ENCODE data around the gene TMPRSS9. TPM values are rescaled to one million over a fixed set of nuclear protein-coding genes. Genes with fewer than 3 reads are reported as not detected.

Gene TMPRSS9
- total RNA-seq, 1 donor from 2014 or later: not detected

DNA sequence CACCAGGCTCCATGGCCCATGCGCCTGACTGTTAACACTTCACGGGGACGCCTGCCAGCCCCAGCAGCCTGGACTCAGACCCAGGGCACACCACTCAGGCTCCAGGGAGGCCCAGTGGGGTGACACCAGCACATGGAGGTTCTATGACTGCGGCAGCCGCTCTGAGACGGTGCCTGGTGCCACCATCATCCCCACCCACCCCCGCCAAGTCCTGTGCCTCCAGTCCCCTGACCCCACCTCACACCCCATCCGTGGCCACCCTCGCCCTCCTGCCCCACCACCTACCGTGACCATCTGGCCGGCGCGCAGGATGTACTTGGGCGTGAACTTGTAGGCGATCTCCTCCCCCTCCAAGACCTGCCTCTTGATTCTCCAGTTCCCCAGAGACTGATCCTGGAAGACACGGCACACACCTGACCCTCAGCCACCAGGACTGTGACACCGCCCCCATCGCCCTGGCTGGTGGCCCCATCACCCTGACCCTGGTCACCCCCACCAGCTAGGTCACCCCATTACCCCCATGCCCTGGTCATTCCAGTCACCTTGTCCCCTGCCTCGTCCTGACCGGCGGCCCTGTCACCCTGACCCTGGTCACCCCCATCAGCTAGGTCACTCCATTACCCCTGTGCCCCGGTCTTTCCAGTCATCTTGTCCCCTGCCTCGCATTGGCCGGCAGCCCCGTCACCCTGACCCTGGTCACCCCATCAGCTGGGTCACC, 72.2 kb downstream of the TMPRSS9 start:
- peaks cover 21% of the 10 kb centered on the region for H3K36me3 Mint-ChIP-seq (ENCODE audit: low read depth, unreplicated experiment)
- H3K9me3 Mint-ChIP-seq (ENCODE audit: unreplicated experiment): no peaks in the 10 kb centered on the region
- peaks cover 6% of the 10 kb centered on the region for H3K4me1 Mint-ChIP-seq (ENCODE audit: unreplicated experiment)
- H3K27ac Mint-ChIP-seq (ENCODE audit: unreplicated experiment): no peak overlapping the region
- DNase-seq (ENCODE audit: low spot score): no peak
- H3K4me3 Mint-ChIP-seq (ENCODE audit: unreplicated experiment): no peak overlapping the region
- H3K27me3 Mint-ChIP-seq (ENCODE audit: unreplicated experiment): peaks cover 13% of the 10 kb centered on the region
- TF ChIP-seq, protein P1, sequence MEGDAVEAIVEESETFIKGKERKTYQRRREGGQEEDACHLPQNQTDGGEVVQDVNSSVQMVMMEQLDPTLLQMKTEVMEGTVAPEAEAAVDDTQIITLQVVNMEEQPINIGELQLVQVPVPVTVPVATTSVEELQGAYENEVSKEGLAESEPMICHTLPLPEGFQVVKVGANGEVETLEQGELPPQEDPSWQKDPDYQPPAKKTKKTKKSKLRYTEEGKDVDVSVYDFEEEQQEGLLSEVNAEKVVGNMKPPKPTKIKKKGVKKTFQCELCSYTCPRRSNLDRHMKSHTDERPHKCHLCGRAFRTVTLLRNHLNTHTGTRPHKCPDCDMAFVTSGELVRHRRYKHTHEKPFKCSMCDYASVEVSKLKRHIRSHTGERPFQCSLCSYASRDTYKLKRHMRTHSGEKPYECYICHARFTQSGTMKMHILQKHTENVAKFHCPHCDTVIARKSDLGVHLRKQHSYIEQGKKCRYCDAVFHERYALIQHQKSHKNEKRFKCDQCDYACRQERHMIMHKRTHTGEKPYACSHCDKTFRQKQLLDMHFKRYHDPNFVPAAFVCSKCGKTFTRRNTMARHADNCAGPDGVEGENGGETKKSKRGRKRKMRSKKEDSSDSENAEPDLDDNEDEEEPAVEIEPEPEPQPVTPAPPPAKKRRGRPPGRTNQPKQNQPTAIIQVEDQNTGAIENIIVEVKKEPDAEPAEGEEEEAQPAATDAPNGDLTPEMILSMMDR (IDR thresholded peaks at IDR 0.05; ENCODE audit: unreplicated experiment): no peak

DNA sequence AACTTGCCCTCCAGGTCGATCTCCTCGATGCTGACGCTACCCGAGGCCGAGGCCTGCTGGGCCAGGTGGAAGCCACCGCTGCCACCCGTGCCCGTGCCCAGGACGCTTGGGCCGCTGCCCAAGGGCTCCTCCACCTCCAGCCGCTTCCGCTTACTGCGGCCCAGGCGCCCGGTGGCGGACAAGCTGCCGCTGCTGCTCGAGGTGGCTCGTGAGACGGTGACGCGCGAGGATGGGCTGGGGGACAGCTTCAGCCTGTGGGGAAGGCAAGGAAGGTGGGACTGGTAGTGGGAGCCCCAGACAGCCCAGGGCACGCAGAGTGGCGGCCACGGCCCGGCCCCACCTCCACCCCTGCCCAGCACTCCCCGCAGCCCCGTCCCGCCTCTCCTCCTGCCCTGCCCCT, 73.8 kb downstream of the TMPRSS9 start:
- H3K36me3 Mint-ChIP-seq (ENCODE audit: low read depth, unreplicated experiment): peaks cover 21% of the 10 kb centered on the region
- no peaks in the 10 kb centered on the region for H3K9me3 Mint-ChIP-seq (ENCODE audit: unreplicated experiment)
- TF ChIP-seq, protein P1 (IDR thresholded peaks at IDR 0.05; ENCODE audit: unreplicated experiment): no peak
- no peak overlapping the region for H3K27ac Mint-ChIP-seq (ENCODE audit: unreplicated experiment)
- no peaks in the 10 kb centered on the region for H3K4me1 Mint-ChIP-seq (ENCODE audit: unreplicated experiment)
- peaks cover 9% of the 10 kb centered on the region for H3K27me3 Mint-ChIP-seq (ENCODE audit: unreplicated experiment)
- H3K4me3 Mint-ChIP-seq (ENCODE audit: unreplicated experiment): no peak overlapping the region
- DNase-seq (ENCODE audit: low spot score): no peak

DNA sequence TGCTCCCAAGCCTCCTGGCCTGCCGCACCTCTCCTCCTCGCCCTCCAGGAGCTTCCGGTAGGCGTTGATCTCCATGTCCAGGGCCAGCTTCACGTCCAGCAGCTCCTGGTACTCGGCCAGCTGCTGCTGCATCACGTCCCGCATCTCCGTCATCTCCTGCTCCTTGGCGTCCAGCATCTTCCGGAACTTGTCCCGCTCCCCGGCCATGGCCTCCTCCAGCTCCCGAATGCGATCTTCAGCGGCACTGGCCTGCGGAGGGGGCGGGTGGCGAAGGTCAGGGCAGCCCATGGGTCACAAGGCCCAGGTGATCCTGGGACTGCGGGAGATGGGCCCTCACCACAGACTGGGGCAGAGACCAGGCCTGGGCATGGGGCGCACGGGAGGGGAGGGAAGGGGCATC, 74.2 kb downstream of the TMPRSS9 start:
- DNase-seq (ENCODE audit: low spot score): no peak
- TF ChIP-seq, protein P1 (IDR thresholded peaks at IDR 0.05; ENCODE audit: unreplicated experiment): no peak
- Mint-ChIP-seq H3K9me3 (ENCODE audit: unreplicated experiment) (no peaks in the 10 kb centered on the region), H3K36me3 (ENCODE audit: low read depth, unreplicated experiment) (peaks cover 21% of the 10 kb centered on the region), H3K4me3 (ENCODE audit: unreplicated experiment) (no peak overlapping the region), H3K4me1 (ENCODE audit: unreplicated experiment) (no peaks in the 10 kb centered on the region), H3K27ac (ENCODE audit: unreplicated experiment) (no peak overlapping the region), H3K27me3 (ENCODE audit: unreplicated experiment) (peaks cover 9% of the 10 kb centered on the region)

DNA sequence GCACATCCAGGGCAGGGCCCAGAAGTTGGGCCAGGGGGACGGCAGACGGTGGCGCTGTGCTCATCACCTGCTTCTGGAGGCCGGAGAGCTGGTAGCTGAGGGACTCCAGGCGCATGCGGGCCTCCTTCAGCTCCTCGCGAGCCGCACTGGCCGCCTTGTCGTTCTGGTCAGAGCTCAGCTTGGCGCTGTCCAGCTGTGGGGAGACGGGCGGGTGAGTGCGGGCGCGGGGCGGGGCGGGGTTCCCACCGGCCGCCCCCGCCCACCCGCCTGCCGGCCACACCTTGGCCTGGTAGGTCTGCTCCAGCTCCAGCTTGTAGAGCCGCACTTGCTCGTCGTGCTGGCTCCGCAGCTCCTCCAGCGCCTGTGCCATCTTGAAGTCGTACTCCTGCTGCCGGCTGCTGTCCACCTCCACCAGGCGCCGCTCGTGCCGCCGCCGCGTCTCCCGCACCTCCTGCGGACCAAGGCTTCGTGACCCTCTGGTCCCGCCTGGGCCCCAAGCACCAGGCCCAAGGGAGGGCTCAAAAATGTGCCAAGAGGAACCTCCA, 74.7 kb downstream of the TMPRSS9 start:
- Mint-ChIP-seq H3K4me3 (ENCODE audit: unreplicated experiment) (no peak overlapping the region), H3K9me3 (ENCODE audit: unreplicated experiment) (no peaks in the 10 kb centered on the region), H3K27me3 (ENCODE audit: unreplicated experiment) (peaks cover 7% of the 10 kb centered on the region), H3K4me1 (ENCODE audit: unreplicated experiment) (no peaks in the 10 kb centered on the region), H3K36me3 (ENCODE audit: low read depth, unreplicated experiment) (peaks cover 19% of the 10 kb centered on the region), H3K27ac (ENCODE audit: unreplicated experiment) (no peak overlapping the region)
- TF ChIP-seq, protein P1 (IDR thresholded peaks at IDR 0.05; ENCODE audit: unreplicated experiment): no peak
- no peak for DNase-seq (ENCODE audit: low spot score)

DNA sequence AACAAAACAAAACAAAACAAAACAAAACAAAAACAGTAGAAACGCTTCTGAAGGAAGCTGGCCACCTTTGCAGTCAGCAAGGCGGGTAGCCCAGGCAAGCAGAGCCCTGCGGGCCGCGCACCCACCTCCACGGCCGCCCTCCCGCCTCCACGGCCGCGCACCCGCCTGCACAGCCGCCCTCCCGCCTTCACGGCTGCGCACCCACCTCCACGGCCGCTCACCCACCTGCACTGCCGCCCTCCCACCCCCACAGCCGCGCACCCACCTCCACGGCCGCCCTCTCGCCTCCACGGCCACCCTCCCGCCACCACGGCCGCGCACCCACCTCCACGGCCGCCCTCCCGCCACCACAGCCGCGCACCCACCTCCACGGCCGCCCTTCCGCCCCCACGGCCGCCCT, 76.3 kb downstream of the TMPRSS9 start:
- H3K9me3 Mint-ChIP-seq (ENCODE audit: unreplicated experiment): no peaks in the 10 kb centered on the region
- no peaks in the 10 kb centered on the region for H3K4me1 Mint-ChIP-seq (ENCODE audit: unreplicated experiment)
- H3K36me3 Mint-ChIP-seq (ENCODE audit: low read depth, unreplicated experiment): peaks cover 11% of the 10 kb centered on the region
- TF ChIP-seq, protein P1 (IDR thresholded peaks at IDR 0.05; ENCODE audit: unreplicated experiment): no peak
- no peak for DNase-seq (ENCODE audit: low spot score)
- no peak overlapping the region for H3K4me3 Mint-ChIP-seq (ENCODE audit: unreplicated experiment)
- H3K27me3 Mint-ChIP-seq (ENCODE audit: unreplicated experiment): peaks cover 4% of the 10 kb centered on the region
- no peak overlapping the region for H3K27ac Mint-ChIP-seq (ENCODE audit: unreplicated experiment)

Data from endothelial cell (in vitro differentiated cells).